ENCODE data around the gene FGFR1OP2.

The FGFR1OP2 gene

DNA sequence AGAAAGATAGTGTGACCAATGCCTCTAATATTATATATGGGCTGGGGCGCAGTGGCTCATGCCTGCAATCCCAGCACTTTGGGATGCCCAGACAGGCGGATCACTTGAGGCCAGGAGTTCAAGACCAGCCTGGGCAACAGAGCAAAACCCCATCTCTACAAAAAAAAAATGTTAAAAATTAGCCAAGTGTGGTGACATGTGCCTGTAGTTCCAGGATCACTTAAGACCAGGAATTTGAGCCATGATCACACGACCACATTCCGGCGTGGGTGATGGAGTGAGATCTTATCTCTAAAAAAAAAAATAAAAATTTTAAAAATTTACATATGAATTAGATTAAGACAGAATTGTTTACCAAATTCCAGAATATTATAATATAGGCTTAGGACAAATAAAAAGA lies 63.9 kb downstream of the FGFR1OP2 start:
- TF ChIP-seq TAF1 (IDR thresholded peaks at IDR 0.05; ENCODE audit: borderline replicate concordance, insufficient read depth, low read length) (no peak), SIN3A (IDR thresholded peaks at IDR 0.05; ENCODE audit: borderline replicate concordance, insufficient read depth, low read length) (no peak), POLR2AphosphoS5 (IDR thresholded peaks at IDR 0.05; ENCODE audit: low read depth, low read length) (no peak), FOXP2 (optimal IDR thresholded peaks at IDR 0.05; ENCODE audit: borderline replicate concordance, extremely low read depth, extremely low read length, insufficient read depth) (no peak), REST (IDR thresholded peaks at IDR 0.05; ENCODE audit: insufficient read depth in 1 of 2, low read depth in 2 of 2, low read length in 2 of 2) (no peak)

DNA sequence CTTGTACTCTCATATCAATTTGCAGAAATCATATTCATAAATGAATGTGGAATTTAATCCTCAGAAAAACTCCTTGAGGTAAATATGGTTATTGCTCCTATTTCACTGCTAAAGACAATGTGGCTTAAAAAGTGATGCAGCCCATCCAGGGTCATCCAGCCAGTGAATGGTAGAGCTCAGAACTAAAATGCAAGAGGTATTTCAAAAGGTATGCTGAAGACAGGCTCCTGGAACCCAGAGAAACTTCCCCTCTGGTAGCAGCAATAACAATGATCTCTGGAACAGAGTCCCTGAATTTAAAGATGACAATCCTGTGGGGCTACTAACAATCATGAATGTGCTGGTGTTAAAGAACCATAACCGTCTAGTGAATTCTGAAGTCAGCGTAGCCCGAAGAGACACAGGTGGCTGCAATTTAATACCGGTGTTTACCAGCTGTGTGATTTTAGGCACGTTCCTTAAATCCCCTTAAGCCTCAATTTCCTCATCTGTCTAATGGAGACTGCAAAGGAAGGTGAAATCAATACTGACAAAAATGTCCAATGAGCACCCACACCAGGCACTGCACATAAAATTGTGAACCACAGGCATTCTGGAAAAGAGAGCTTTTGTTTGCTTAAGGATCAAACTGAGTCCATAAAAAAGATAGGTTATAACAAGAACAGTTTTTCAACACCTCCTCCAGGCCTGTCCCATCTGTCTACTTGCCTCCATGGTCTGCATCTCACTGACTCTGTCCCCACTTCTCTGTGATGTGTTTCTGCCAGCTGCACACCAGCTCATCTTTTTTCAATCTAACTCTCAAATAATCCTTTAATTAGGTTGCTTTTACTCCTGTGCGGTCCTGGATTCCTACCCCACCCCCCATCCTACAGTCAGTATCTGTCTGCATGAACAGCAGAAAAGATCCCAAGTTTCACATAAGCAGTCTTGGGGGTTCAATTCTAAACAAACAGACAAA lies 65.4 kb downstream of the FGFR1OP2 start:
- TF ChIP-seq FOXP2 (optimal IDR thresholded peaks at IDR 0.05; ENCODE audit: borderline replicate concordance, extremely low read depth, extremely low read length, insufficient read depth) (no peak), SIN3A (IDR thresholded peaks at IDR 0.05; ENCODE audit: borderline replicate concordance, insufficient read depth, low read length) (no peak), REST (IDR thresholded peaks at IDR 0.05; ENCODE audit: insufficient read depth in 1 of 2, low read depth in 2 of 2, low read length in 2 of 2) (no peak), POLR2AphosphoS5 (IDR thresholded peaks at IDR 0.05; ENCODE audit: low read depth, low read length) (no peak), TAF1 (IDR thresholded peaks at IDR 0.05; ENCODE audit: borderline replicate concordance, insufficient read depth, low read length) (no peak)

DNA sequence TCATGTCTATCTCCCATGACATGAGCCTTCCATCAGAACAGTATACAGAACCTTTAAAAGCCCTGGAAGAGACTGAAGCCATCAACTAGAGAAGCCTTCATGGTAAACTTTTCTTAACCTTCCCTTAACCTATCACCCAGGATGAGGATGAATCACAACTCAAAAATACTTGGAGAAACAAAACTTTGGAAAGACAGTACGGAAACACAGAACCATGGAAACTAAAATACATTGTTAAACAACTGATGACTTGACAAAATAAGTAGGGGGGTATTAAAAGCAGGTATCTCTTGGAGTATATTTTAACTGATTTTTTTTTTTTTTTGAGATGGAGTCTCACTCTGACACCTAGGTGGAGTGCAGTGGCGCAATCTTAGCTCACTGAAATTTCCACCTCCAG lies 67.2 kb downstream of the FGFR1OP2 start:
- no peak for TF ChIP-seq FOXP2 (optimal IDR thresholded peaks at IDR 0.05; ENCODE audit: borderline replicate concordance, extremely low read depth, extremely low read length, insufficient read depth)
- no peak for TF ChIP-seq POLR2AphosphoS5 (IDR thresholded peaks at IDR 0.05; ENCODE audit: low read depth, low read length)

DNA sequence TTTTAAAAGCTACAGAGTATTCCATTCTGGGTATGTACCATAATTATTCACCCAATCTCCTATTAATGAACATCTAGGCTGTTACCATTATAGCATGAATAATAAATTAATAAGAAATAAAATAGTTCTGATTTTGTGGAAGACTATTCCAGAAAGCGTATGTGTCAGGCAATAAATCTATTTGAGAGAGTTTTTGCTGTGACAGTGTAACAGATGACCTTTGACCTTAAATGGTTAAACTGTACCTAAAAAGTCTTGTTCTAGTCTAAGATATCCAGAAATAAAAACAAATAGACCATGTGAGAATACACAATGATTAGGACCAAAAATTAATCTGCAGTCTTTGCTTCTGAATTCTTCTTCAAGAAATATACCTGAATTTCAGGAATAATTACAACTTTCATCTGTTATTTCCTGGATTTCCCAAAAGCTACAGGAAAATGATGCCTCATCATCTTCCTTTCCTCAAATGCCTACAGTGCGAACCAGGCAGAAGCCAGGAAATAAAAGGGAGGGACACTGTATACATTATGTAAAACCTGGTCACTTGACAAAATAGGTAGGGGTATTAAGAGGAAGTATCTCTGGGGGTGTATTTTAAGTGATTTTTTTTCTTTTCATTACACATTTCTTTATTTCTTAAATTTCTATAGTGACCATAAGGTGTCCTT lies 68.7 kb downstream of the FGFR1OP2 start:
- no peak for TF ChIP-seq FOXP2 (optimal IDR thresholded peaks at IDR 0.05; ENCODE audit: borderline replicate concordance, extremely low read depth, extremely low read length, insufficient read depth)
- no peak for TF ChIP-seq POLR2AphosphoS5 (IDR thresholded peaks at IDR 0.05; ENCODE audit: low read depth, low read length)
- TF ChIP-seq TAF1 (IDR thresholded peaks at IDR 0.05; ENCODE audit: borderline replicate concordance, insufficient read depth, low read length), result no peak
- no peak for TF ChIP-seq SIN3A (IDR thresholded peaks at IDR 0.05; ENCODE audit: borderline replicate concordance, insufficient read depth, low read length)
- TF ChIP-seq REST (IDR thresholded peaks at IDR 0.05; ENCODE audit: insufficient read depth in 1 of 2, low read depth in 2 of 2, low read length in 2 of 2), result no peak

- TF ChIP-seq FOXP2 (optimal IDR thresholded peaks at IDR 0.05; ENCODE audit: borderline replicate concordance, extremely low read depth, extremely low read length, insufficient read depth) (no peak), REST (IDR thresholded peaks at IDR 0.05; ENCODE audit: insufficient read depth in 1 of 2, low read depth in 2 of 2, low read length in 2 of 2) (no peak), TAF1 (IDR thresholded peaks at IDR 0.05; ENCODE audit: borderline replicate concordance, insufficient read depth, low read length) (no peak), SIN3A (IDR thresholded peaks at IDR 0.05; ENCODE audit: borderline replicate concordance, insufficient read depth, low read length) (no peak), POLR2AphosphoS5 (IDR thresholded peaks at IDR 0.05; ENCODE audit: low read depth, low read length) (no peak)
Observed at GRCh38 chr12:27008081-27008480, 69.8 kb downstream of the FGFR1OP2 start.
